Measurements from ENCODE around the gene OTOP3. TPM values are rescaled to one million over a fixed set of nuclear protein-coding genes. Genes with fewer than 3 reads are reported as not detected.
A peak's percentile ranks its signal among the peaks of the same experiment; 100 is the strongest.
"Not testable (repeated sequence)": the region's sequence is repeated elsewhere in the genome, so short reads cannot be mapped to it uniquely, and the experiment has no call there.

The OTOP3 gene
- total and polyA plus RNA-seq, 7 experiments from 2014 or later, result not detected

DNA sequence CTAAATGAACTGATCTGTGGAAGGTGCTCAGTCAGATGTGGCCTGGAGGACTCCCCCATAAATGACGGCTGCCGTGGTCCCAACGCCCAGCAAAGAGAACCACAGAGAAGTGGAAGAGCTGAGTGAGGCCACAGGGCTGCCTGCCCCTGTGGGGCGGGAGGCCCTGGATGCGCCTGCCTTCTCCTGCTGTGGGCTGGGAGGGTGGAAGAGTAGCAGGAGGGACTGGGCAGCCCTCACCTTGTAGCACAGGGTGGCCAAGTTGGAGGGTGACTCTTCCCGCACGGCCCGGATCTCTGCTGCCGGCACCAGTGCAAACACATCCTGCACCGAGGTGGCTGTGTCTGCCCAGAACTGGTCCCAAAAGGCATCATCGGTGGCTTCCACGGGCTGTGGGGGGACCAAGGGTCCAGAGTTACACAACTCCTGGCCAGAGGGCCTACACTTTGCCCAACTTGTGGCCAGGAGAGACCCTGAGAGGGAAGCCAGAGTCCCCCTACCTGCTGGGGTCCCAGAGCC is 28.6 kb downstream of the OTOP3 start:
- CTCF ChIA-PET, result interaction anchor here (0.6 to 1.4 kb wide), 2 partner anchors 47 to 237 kb away, joined by 5 to 6 read pairs; no protein-coding TSS in a partner anchor

DNA sequence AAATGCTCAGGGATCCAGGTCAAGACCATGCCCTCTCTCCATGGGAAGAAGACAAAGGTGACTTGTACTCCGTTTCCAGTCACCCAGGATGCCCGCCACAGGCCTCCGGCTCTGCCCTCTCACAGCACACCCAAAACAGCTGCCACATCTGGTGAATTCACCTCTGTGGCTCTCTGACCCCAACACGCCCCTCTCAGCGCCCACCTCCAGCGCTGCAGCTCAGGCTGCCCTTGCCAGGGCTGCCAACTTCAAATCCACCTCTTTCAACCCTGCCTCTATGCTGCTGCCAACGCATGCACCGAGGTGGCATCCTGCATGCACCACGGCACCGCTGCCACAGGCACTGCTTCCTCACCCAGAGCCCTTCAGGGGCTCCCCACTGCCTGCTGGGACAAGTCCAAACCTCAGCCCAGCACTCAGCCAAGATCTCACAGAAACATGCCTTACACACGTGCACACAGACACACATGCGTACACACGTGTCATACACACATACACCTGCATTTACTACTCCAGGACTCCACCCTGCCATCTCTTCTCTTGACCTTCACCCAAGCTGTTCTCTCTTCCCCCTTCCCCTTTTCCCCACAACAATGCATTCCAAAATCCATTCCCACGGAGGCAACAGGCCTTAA is 29.4 kb downstream of the OTOP3 start:
- DNase-seq (no peak), ATAC-seq (no peak)
- peaks cover 0 to 4% of the 10 kb centered on the region in 2 donors for H3K4me1 ChIP-seq (ENCODE audit: control insufficient read depth in 2 of 2, insufficient read depth in 2 of 2, low read length in 2 of 2)
- ChIA-PET POLR2A (interaction anchor here (0.6 to 1.2 kb wide), 2 partner anchors 17 to 39 kb away, joined by 3 read pairs; no protein-coding TSS in a partner anchor), CTCF (interaction anchor here (0.6 kb wide), 2 partner anchors 95 to 262 kb away, joined by 3 to 5 read pairs; no protein-coding TSS in a partner anchor)
- H3K27me3 ChIP-seq (ENCODE audit: control insufficient read depth in 2 of 2, insufficient read depth in 2 of 2, low read length in 2 of 2), result no peaks in the 10 kb centered on the region
- H3K4me3 ChIP-seq (ENCODE audit: low read length), result no peak overlapping the region
- Mint-ChIP-seq H3K36me3 (no peaks in the 10 kb centered on the region), H3K9me3 (no peaks in the 10 kb centered on the region), H3K27ac (no peak overlapping the region), H3K27me3 (peaks cover 0 to 3% (median 0%) of the 10 kb centered on the region in 5 donors), H3K4me1 (peaks cover 0 to 8% (median 5%) of the 10 kb centered on the region in 7 donors), H3K4me3 (no peak overlapping the region)
- intact Hi-C loops (cut with micrococcal nuclease), result loop anchor here in 1 of 2 donors (5.0 kb wide), 1 partner anchor 147 kb away; no protein-coding TSS in a partner anchor
- H3K27ac ChIP-seq (ENCODE audit: low read depth, low read length), result no peak overlapping the region
- no peaks in the 10 kb centered on the region for H3K9me3 ChIP-seq (ENCODE audit: control insufficient read depth in 2 of 3, low read length in 3 of 3)
- H3K36me3 ChIP-seq (ENCODE audit: control insufficient read depth in 2 of 3, insufficient read depth in 3 of 3, low read length in 3 of 3), result no peaks in the 10 kb centered on the region

More for the DNA sequence above, 28.6 kb downstream of the OTOP3 start:
- peaks cover 0 to under 1% (median 0%) of the 10 kb centered on the region in 5 donors for H3K27me3 Mint-ChIP-seq
- Histone ChIP-seq H3K4me3 (ENCODE audit: low read length) (no peak overlapping the region), H3K27me3 (ENCODE audit: control insufficient read depth in 2 of 2, insufficient read depth in 2 of 2, low read length in 2 of 2) (no peaks in the 10 kb centered on the region), H3K36me3 (ENCODE audit: control insufficient read depth in 2 of 3, insufficient read depth in 3 of 3, low read length in 3 of 3) (no peaks in the 10 kb centered on the region), H3K4me1 (ENCODE audit: control insufficient read depth in 2 of 2, insufficient read depth in 2 of 2, low read length in 2 of 2) (peaks cover 0 to 4% of the 10 kb centered on the region in 2 donors), H3K27ac (ENCODE audit: low read depth, low read length) (no peak overlapping the region), H3K9me3 (ENCODE audit: control insufficient read depth in 2 of 3, low read length in 3 of 3) (no peaks in the 10 kb centered on the region)
- H3K4me1 Mint-ChIP-seq, result peaks cover 0 to 8% (median 5%) of the 10 kb centered on the region in 7 donors
- intact Hi-C loops (cut with micrococcal nuclease), result loop anchor here in 1 of 2 donors (5.0 kb wide), 1 partner anchor 148 kb away; no protein-coding TSS in a partner anchor
- ATAC-seq (no peak), DNase-seq (no peak)
- no peak overlapping the region for H3K4me3 Mint-ChIP-seq
- POLR2A ChIA-PET, result interaction anchor here (0.6 kb wide), 1 partner anchor 40 kb away, joined by 3 read pairs; no protein-coding TSS in a partner anchor
- H3K27ac Mint-ChIP-seq, result no peak overlapping the region
- H3K36me3 Mint-ChIP-seq, result no peaks in the 10 kb centered on the region
- no peaks in the 10 kb centered on the region for H3K9me3 Mint-ChIP-seq

DNA sequence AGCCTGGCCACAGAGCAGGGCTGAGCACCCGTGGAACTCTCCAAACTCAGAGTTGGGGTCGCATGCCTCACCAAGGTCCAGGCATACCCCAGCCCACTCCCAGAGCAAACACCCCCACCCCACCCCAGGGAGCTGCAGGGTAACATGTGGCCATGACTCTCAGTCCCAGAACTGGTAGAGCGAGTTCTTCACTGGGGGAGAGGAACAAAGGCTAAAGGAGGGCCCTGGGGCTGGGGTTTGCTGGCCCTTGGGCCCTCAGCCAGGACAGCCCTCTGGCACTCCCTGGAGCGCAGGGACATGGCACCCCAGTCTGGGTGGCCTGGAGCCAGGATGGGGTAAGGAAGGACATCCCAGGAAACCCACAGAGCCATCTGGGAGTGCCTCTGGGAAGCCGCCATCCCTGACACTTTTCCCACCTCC is 32.7 kb downstream of the OTOP3 start:
- Histone ChIP-seq H3K27ac (ENCODE audit: low read depth, low read length) (no peak overlapping the region), H3K9me3 (ENCODE audit: control insufficient read depth in 2 of 3, low read length in 3 of 3) (no peaks in the 10 kb centered on the region), H3K4me1 (ENCODE audit: control insufficient read depth in 2 of 2, insufficient read depth in 2 of 2, low read length in 2 of 2) (peaks cover 4 to 9% of the 10 kb centered on the region in 2 donors), H3K4me3 (ENCODE audit: low read length) (no peak overlapping the region), H3K27me3 (ENCODE audit: control insufficient read depth in 2 of 2, insufficient read depth in 2 of 2, low read length in 2 of 2) (no peaks in the 10 kb centered on the region), H3K36me3 (ENCODE audit: control insufficient read depth in 2 of 3, insufficient read depth in 3 of 3, low read length in 3 of 3) (no peaks in the 10 kb centered on the region)
- ATAC-seq (no peak), DNase-seq (no peak)
- Mint-ChIP-seq H3K27ac (no peak overlapping the region), H3K4me3 (no peak overlapping the region), H3K36me3 (no peaks in the 10 kb centered on the region), H3K27me3 (peaks cover 0 to 26% (median 6%) of the 10 kb centered on the region in 5 donors), H3K4me1 (peaks cover 5 to 18% (median 9%) of the 10 kb centered on the region in 7 donors), H3K9me3 (no peaks in the 10 kb centered on the region)
- ChIA-PET CTCF (interaction anchor here (0.6 kb wide), 2 partner anchors 146 to 203 kb away, joined by 3 read pairs; no protein-coding TSS in a partner anchor), POLR2A (interaction anchor here (1.6 kb wide), 1 partner anchor 14 kb away, joined by 3 read pairs; no protein-coding TSS in a partner anchor)
- intact Hi-C loops (cut with micrococcal nuclease), result no loop called here

DNA sequence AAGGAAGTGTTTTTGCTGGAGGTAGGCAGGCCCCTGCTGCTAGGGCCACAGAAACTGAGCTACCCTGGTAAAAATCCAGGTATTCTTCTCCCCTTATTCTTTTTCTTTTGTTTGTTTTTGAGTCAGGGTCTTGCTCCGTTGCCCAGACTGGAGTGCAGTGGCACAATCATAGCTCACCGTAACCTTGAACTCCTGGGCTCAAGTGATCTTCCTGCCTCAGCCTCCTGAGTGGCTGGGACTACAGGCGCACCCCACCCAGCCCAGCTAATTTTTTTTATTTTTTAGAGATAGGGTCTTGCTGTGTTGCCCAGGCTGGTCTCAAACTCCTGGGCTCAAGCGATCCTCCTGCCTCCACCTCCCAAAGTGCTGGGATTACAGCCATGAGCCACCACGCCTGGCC is 33.8 kb downstream of the OTOP3 start:
- H3K9me3 Mint-ChIP-seq; intact Hi-C loops (cut with micrococcal nuclease); DNase-seq; H3K9me3 ChIP-seq (ENCODE audit: control insufficient read depth in 2 of 3, low read length in 3 of 3); H3K4me3 Mint-ChIP-seq; H3K4me3 ChIP-seq (ENCODE audit: low read length); ATAC-seq; H3K36me3 ChIP-seq (ENCODE audit: control insufficient read depth in 2 of 3, insufficient read depth in 3 of 3, low read length in 3 of 3); H3K4me1 ChIP-seq (ENCODE audit: control insufficient read depth in 2 of 2, insufficient read depth in 2 of 2, low read length in 2 of 2); H3K36me3 Mint-ChIP-seq; H3K27ac ChIP-seq (ENCODE audit: low read depth, low read length); H3K27me3 ChIP-seq (ENCODE audit: control insufficient read depth in 2 of 2, insufficient read depth in 2 of 2, low read length in 2 of 2): not testable (repeated sequence)
- peaks cover 5 to 18% (median 7%) of the 10 kb centered on the region in 7 donors for H3K4me1 Mint-ChIP-seq
- ChIA-PET POLR2A (interaction anchor here (1.6 kb wide), 1 partner anchor 13 kb away, joined by 3 read pairs; no protein-coding TSS in a partner anchor), CTCF (interaction anchor here (0.7 to 1.3 kb wide), 3 partner anchors 8 to 271 kb away, joined by 3 to 5 read pairs (median 3); no protein-coding TSS in a partner anchor)
- peak overlapping the region in 1 of 9 donors; percentile 61 for H3K27ac Mint-ChIP-seq
- peaks cover 0 to 38% (median 7%) of the 10 kb centered on the region in 5 donors for H3K27me3 Mint-ChIP-seq

DNA sequence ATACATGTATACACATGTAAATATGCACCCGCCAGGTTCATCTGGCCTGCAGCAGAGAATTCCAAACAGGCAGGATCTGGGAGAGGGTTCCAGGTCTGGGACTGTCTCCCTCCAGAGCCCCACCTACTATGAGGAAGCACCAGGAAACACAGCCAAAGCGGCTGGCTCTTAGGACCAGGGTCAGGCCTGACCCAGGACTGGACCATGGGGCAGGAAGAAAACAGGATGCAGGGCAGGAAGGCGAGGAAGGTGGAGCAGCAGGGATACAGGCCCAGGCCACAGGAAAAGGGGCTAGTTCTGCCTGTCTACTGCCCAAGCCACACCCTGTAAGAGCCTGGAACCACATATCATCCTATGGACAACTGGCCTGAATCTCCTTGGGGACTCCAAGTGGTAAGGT is 34.7 kb downstream of the OTOP3 start:
- CTCF ChIA-PET, result interaction anchor here (1.2 to 1.3 kb wide), 3 partner anchors 8 to 17 kb away, joined by 3 to 5 read pairs (median 4); partner anchors contain the start of gene CDR2L
- peak overlapping the region in 7 of 10 donors; percentile 45 to 98 (median 78) for H3K4me3 Mint-ChIP-seq
- peaks cover 0 to 47% (median 7%) of the 10 kb centered on the region in 5 donors for H3K27me3 Mint-ChIP-seq
- H3K9me3 ChIP-seq (ENCODE audit: control insufficient read depth in 2 of 3, low read length in 3 of 3), result no peaks in the 10 kb centered on the region
- POLR2A ChIA-PET, result interaction anchor here (1.2 kb wide), 1 partner anchor 21 kb away, joined by 3 read pairs; no protein-coding TSS in a partner anchor
- no peak overlapping the region for H3K27ac ChIP-seq (ENCODE audit: low read depth, low read length)
- intact Hi-C loops (cut with micrococcal nuclease), result loop anchor here in 1 of 2 donors (5.0 kb wide), 1 partner anchor 437 kb away; the partner anchor contains the start of gene GRB2
- H3K4me1 ChIP-seq (ENCODE audit: control insufficient read depth in 2 of 2, insufficient read depth in 2 of 2, low read length in 2 of 2), result peaks cover 4 to 9% of the 10 kb centered on the region in 2 donors
- no peak for DNase-seq
- no peaks in the 10 kb centered on the region for H3K9me3 Mint-ChIP-seq
- H3K4me1 Mint-ChIP-seq, result peaks cover 5 to 18% (median 7%) of the 10 kb centered on the region in 7 donors
- no peak overlapping the region for H3K4me3 ChIP-seq (ENCODE audit: low read length)
- peak overlapping the region in 3 of 9 donors; percentile 48 to 62 (median 61) for H3K27ac Mint-ChIP-seq
- no peaks in the 10 kb centered on the region for H3K36me3 Mint-ChIP-seq
- no peak for ATAC-seq
- no peaks in the 10 kb centered on the region for H3K36me3 ChIP-seq (ENCODE audit: control insufficient read depth in 2 of 3, insufficient read depth in 3 of 3, low read length in 3 of 3)
- no peaks in the 10 kb centered on the region for H3K27me3 ChIP-seq (ENCODE audit: control insufficient read depth in 2 of 2, insufficient read depth in 2 of 2, low read length in 2 of 2)

DNA sequence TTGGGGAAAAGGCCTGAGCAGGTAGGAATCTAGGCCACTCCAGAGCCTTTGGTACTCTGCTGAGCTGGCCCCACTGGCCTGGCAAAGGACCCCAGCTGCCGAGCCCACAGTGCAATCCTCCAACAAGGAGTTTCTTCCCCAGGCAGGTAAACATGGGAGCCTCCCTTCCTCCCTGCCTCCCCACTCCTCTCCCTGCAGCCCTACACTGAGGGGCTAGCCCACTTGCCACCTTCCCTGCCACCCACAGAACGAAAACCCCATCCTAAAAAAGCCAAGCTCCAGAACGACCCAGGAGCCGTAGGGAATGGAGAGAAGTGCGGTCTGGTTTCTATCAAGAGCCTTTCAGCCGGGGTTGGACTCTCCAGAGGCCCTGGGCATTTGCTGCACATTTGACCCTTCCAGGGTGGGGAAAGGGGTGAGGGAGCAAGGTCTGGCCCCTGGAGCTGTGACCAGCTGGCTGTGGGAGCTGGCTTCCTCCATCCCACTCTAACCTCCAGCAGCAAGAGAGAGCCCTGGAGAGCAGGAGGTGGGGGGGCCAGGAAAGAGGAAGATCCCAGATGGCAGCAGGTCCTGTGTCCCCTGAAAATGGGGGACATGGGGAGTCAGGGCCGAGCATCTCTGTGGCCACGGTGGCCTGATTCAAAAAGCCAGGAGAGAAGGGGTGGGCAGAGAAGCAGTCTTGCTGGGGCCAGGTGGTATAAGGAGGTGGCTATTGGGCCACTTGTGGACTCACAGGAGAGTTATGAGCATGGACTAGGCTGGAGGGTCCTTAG is 35.6 kb downstream of the OTOP3 start:
- intact Hi-C loops (cut with micrococcal nuclease), result loop anchor here in 1 of 2 donors (5.0 kb wide), 1 partner anchor 436 kb away; the partner anchor contains the start of gene GRB2
- peaks cover 4 to 9% of the 10 kb centered on the region in 2 donors for H3K4me1 ChIP-seq (ENCODE audit: control insufficient read depth in 2 of 2, insufficient read depth in 2 of 2, low read length in 2 of 2)

More for the DNA sequence above, 35.6 kb downstream of the OTOP3 start:
- ChIA-PET POLR2A (interaction anchor here (0.9 to 2.0 kb wide), 6 partner anchors 12 to 77 kb away, joined by 3 to 9 read pairs (median 4); partner anchors contain the start of genes CDR2L and MRPL58), CTCF (interaction anchor here (1.2 to 2.8 kb wide), 3 partner anchors 9 to 42 kb away, joined by 4 to 13 read pairs (median 5); partner anchors contain the start of genes CDR2L and MRPL58)
- H3K27me3 Mint-ChIP-seq, result peaks cover 0 to 52% (median 7%) of the 10 kb centered on the region in 5 donors
- no peak overlapping the region for H3K4me3 ChIP-seq (ENCODE audit: low read length)
- H3K27ac ChIP-seq (ENCODE audit: low read depth, low read length), result no peak overlapping the region
- no peaks in the 10 kb centered on the region for H3K36me3 ChIP-seq (ENCODE audit: control insufficient read depth in 2 of 3, insufficient read depth in 3 of 3, low read length in 3 of 3)
- H3K36me3 Mint-ChIP-seq, result no peaks in the 10 kb centered on the region
- no peak for DNase-seq
- H3K9me3 Mint-ChIP-seq, result no peaks in the 10 kb centered on the region
- no peaks in the 10 kb centered on the region for H3K9me3 ChIP-seq (ENCODE audit: control insufficient read depth in 2 of 3, low read length in 3 of 3)
- peak overlapping the region; percentile 45 to 98 (median 76) for H3K4me3 Mint-ChIP-seq
- no peaks in the 10 kb centered on the region for H3K27me3 ChIP-seq (ENCODE audit: control insufficient read depth in 2 of 2, insufficient read depth in 2 of 2, low read length in 2 of 2)
- H3K4me1 Mint-ChIP-seq, result peaks cover 5 to 18% (median 7%) of the 10 kb centered on the region in 7 donors
- ATAC-seq, result no peak
- H3K27ac Mint-ChIP-seq, result peak overlapping the region in 3 of 9 donors; percentile 36 to 49 (median 48)
